ENCODE measurements around the gene BMP7. TPM values are rescaled to one million over a fixed set of nuclear protein-coding genes. Genes with fewer than 3 reads are reported as not detected.
"Not testable (repeated sequence)": the region's sequence is repeated elsewhere in the genome, so short reads cannot be mapped to it uniquely, and the experiment has no call there.

BMP7 gene
- total and polyA plus RNA-seq, 9 of the 15 experiments (the other 6 are each of a cell fraction or from before 2014, with no cell fraction given): 0.18 TPM; not detected in 8

GRCh38 chr20:57264908-57265335, 1.5 kb downstream of the BMP7 start:
- H3K9me3 ChIP-seq (replicated peaks; ENCODE audit: control insufficient read depth, insufficient read depth, low read depth, low read length); H3K4me2 ChIP-seq (ENCODE audit: insufficient read depth, low read length); CTCF ChIA-PET (ENCODE audit: low intra/inter-chr PET ratio); H3K36me3 ChIP-seq (ENCODE audit: control insufficient read depth, insufficient read depth, low read length); FAIRE-seq; H2AFZ ChIP-seq (ENCODE audit: low read depth, low read length); intact Hi-C loops (cut with micrococcal nuclease); BruUV-seq (replicated peaks); H4K20me1 ChIP-seq (replicated peaks; ENCODE audit: control insufficient read depth, insufficient read depth, low read length); H3K9me1 ChIP-seq (ENCODE audit: control insufficient read depth, insufficient read depth, low read length); ATAC-seq; H3K79me2 ChIP-seq (ENCODE audit: control insufficient read depth, insufficient read depth, low read length); H3K4me3 ChIP-seq; H3K9ac ChIP-seq (ENCODE audit: insufficient read depth in 1 of 2, low read depth in 2 of 2, low read length in 2 of 2); H3K27ac ChIP-seq (ENCODE audit: extremely low read depth, low read depth, low read length); DNase-seq (ENCODE audit: extremely low read depth in 1 of 4, low spot score in 3 of 4); in situ Hi-C loops (cut with MboI): not testable (repeated sequence)
- Histone ChIP-seq H3K27me3 (ENCODE audit: control insufficient read depth in 2 of 2, insufficient read depth in 2 of 2, low read length in 2 of 2) (peaks cover 41 to 77% of the 10 kb centered on the region in 2 experiments), H3K4me1 (replicated peaks in 1 of 2; ENCODE audit: control insufficient read depth in 2 of 2, insufficient read depth in 2 of 2, low read length in 2 of 2) (peaks cover 0 to 19% of the 10 kb centered on the region in 2 experiments; a peak in 2 of 5 replicates)
- POLR2A ChIA-PET: interaction anchor here (0.6 kb wide), 1 partner anchor 494 kb away, joined by 4 read pairs; no protein-coding TSS in a partner anchor
- WGBS (ENCODE audit: insufficient coverage, low coverage, missing lambda C conversion rate): 19% methylated on average over 29 of the region's 29 CpGs

- H3K4me3 ChIP-seq: no peak overlapping the region
- in situ Hi-C loops (cut with MboI) (no loop called here), intact Hi-C loops (cut with micrococcal nuclease) (no loop called here)
- no peaks in the 10 kb centered on the region for H3K9me3 ChIP-seq (replicated peaks; ENCODE audit: control insufficient read depth, insufficient read depth, low read depth, low read length)
- peaks cover 0 to 19% of the 10 kb centered on the region in 2 experiments; a peak in 2 of 5 replicates for H3K4me1 ChIP-seq (replicated peaks in 1 of 2; ENCODE audit: control insufficient read depth in 2 of 2, insufficient read depth in 2 of 2, low read length in 2 of 2)
- no peak overlapping the region for H2AFZ ChIP-seq (ENCODE audit: low read depth, low read length)
- no peaks in the 10 kb centered on the region for H3K9me1 ChIP-seq (ENCODE audit: control insufficient read depth, insufficient read depth, low read length)
- 4% methylated on average over 51 of the region's 54 CpGs for WGBS (ENCODE audit: insufficient coverage, low coverage, missing lambda C conversion rate)
- H3K36me3 ChIP-seq (ENCODE audit: control insufficient read depth, insufficient read depth, low read length): no peaks in the 10 kb centered on the region
- ChIA-PET POLR2A (interaction anchor here (0.6 to 1.0 kb wide), 2 partner anchors 16 to 712 kb away, joined by 3 to 4 read pairs; no protein-coding TSS in a partner anchor), CTCF (ENCODE audit: low intra/inter-chr PET ratio) (no interaction called here)
- BruUV-seq (replicated peaks): no TSS peak
- 0 out of 2 replicates have a peak, but pooled peaks cover 5% of the 10 kb centered on the region for H4K20me1 ChIP-seq (replicated peaks; ENCODE audit: control insufficient read depth, insufficient read depth, low read length)
- no peak overlapping the region for H3K4me2 ChIP-seq (ENCODE audit: insufficient read depth, low read length)
- peaks cover 46 to 84% of the 10 kb centered on the region in 2 experiments for H3K27me3 ChIP-seq (ENCODE audit: control insufficient read depth in 2 of 2, insufficient read depth in 2 of 2, low read length in 2 of 2)
- DNase-seq (ENCODE audit: extremely low read depth in 1 of 4, low spot score in 3 of 4) (peak in 2 of 4 experiments; percentile 10 to 20), FAIRE-seq (no peak), ATAC-seq (no peak)
- no peak overlapping the region for H3K27ac ChIP-seq (ENCODE audit: extremely low read depth, low read depth, low read length)
- H3K9ac ChIP-seq (ENCODE audit: insufficient read depth in 1 of 2, low read depth in 2 of 2, low read length in 2 of 2): no peak overlapping the region
- no peaks in the 10 kb centered on the region for H3K79me2 ChIP-seq (ENCODE audit: control insufficient read depth, insufficient read depth, low read length)
- no peak for TF ChIP-seq POU5F1 (IDR thresholded peaks at IDR 0.05; ENCODE audit: borderline replicate concordance, low read depth, low read length, partially characterized antibody)
- TF ChIP-seq POLR2G (IDR thresholded peaks at IDR 0.05; ENCODE audit: low read depth, low read length): no peak
- no peak for TF ChIP-seq KAT2B (IDR thresholded peaks at IDR 0.05; ENCODE audit: low read depth, low read length)
- TF ChIP-seq NRF1 (conservative IDR thresholded peaks at IDR 0.05 in 1 of 2, IDR thresholded peaks at IDR 0.05 in 1 of 2): no peak
- TF ChIP-seq SAFB2 (IDR thresholded peaks at IDR 0.05; ENCODE audit: borderline replicate concordance, low read depth, low read length, severe bottlenecking): no peak
- no peak for TF ChIP-seq MTA2 (IDR thresholded peaks at IDR 0.05; ENCODE audit: low read depth)
- TF ChIP-seq NCOR1 (IDR thresholded peaks at IDR 0.05): no peak
- no peak for TF ChIP-seq ZNF324 (CRISPR knock-in tag; IDR thresholded peaks at IDR 0.05)
- no peak for TF ChIP-seq ZNF586 (CRISPR knock-in tag; conservative IDR thresholded peaks at IDR 0.05)
- TF ChIP-seq CREB1 (IDR thresholded peaks at IDR 0.05): no peak
- no peak for TF ChIP-seq CREB1 (CRISPR knock-in tag; IDR thresholded peaks at IDR 0.05)
- no peak for TF ChIP-seq KDM2B (CRISPR knock-in tag; IDR thresholded peaks at IDR 0.05)
- TF ChIP-seq KAT7 (CRISPR knock-in tag; IDR thresholded peaks at IDR 0.05; ENCODE audit: borderline replicate concordance): no peak
- TF ChIP-seq TCF15 (CRISPR knock-in tag; IDR thresholded peaks at IDR 0.05): no peak
Measured at GRCh38 chr20:57263801-57264792, 2.3 kb downstream of the BMP7 start.

Data from K562 (cell line).